OCI-M1 (cell line): ENCODE results near the gene LRRC8E.

Experiments
- DNase-seq: peaks from one replicate; lab custom pipeline; 2025; lab: John Stamatoyannopoulos, UW

LRRC8E gene

GRCh38 chr19:7868326-7868670 lies 20.0 kb upstream of the LRRC8E start:
- DNase-seq: no peak

GRCh38 chr19:7868671-7869452 lies 19.4 kb upstream of the LRRC8E start:
- peak; percentile 98 for DNase-seq

GRCh38 chr19:7869453-7869909 lies 18.8 kb upstream of the LRRC8E start:
- DNase-seq: peak; percentile 93

- DNase-seq: peak; percentile 98
Measured at GRCh38 chr19:7869910-7870511, 18.3 kb upstream of the LRRC8E start.

DNA sequence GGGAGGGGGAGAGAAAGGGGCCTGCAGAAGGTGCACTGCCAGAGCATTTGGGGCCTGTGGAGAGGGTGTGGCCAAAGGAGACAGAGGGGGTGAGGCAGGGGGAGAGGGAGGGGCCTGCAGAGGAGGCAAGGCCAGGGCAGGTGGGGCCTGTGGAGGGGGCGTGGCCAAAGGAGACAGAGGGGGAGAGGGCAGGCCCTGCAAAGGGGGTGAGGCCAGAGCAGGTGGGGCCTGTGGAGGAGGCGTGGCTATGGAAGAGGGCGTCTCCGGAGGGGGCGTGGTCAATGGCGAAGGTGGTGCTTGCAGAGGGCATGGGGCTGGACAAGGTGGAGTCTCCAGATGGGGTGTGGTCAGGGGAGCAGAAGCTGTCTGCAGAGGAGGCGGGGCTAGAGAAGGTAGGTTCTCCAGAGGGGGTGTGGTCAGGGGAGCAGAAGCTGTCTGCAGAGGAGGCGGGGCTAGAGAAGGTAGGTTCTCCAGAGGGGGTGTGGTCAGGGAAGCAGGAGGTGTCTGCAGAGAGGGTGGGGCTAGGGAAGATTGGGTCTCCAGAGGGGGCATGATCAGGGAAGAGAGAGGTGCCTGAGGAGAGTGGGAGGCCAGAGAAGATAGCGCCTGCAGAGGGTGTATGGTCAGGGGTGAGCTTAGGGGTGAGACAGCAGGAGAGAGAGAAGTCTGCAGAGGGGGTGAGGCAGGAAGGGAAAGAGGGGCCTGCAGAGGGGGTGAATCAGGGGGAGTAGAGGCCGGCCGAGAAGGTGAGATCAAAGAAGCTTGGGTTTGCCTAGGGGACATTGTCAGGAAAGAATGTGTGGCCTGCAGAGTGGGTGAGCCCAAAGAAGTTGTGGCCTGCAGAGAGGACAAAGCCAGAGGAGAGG lies 17.5 kb upstream of the LRRC8E start:
- peak; percentile 99 for DNase-seq

DNA sequence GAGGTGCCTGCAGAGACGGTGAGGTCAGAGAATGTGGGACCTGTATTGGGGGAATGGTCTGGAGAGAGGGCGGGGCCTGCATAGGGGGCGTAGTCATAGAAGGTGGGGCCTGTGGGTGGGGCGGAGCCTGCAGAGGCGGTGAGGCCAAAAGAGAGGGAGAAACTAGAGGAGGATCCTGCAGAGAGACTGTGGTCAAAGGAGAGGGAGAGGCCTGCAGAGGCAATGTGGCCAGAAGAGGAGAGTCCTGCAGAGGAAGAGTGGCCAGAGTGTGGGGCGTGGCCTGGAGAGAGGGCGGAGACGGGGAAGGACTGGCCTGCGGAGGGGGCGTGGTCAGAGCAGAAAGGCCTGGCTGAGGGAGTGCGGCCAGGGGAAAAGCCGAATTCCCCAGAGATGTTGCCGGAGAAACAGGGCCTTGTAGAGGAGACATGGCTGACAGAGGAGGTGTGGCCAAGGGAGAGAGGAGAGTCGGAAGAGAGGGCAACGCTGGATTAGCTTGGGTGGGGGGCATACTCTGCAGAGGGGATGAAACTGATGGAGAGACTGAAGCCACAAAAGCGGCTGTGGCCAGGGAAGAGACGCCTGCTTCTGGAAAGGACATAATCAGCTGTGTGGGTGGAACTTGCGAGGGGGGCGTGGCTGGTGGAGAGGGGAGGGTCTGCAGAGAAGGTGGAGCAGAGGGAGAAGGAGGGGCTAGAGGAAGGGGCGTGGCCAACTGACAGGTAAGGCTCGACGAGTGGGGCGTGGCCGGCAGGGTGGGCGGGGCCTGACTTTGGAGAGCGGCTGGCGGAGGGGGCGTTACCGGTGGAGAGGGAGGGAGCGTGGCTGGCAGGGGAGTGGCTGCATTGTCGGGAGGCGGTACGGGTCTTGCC lies 16.6 kb upstream of the LRRC8E start:
- peak; percentile 99 for DNase-seq

- no peak for DNase-seq
Measured at GRCh38 chr19:7872306-7873204, 15.8 kb upstream of the LRRC8E start.

DNA sequence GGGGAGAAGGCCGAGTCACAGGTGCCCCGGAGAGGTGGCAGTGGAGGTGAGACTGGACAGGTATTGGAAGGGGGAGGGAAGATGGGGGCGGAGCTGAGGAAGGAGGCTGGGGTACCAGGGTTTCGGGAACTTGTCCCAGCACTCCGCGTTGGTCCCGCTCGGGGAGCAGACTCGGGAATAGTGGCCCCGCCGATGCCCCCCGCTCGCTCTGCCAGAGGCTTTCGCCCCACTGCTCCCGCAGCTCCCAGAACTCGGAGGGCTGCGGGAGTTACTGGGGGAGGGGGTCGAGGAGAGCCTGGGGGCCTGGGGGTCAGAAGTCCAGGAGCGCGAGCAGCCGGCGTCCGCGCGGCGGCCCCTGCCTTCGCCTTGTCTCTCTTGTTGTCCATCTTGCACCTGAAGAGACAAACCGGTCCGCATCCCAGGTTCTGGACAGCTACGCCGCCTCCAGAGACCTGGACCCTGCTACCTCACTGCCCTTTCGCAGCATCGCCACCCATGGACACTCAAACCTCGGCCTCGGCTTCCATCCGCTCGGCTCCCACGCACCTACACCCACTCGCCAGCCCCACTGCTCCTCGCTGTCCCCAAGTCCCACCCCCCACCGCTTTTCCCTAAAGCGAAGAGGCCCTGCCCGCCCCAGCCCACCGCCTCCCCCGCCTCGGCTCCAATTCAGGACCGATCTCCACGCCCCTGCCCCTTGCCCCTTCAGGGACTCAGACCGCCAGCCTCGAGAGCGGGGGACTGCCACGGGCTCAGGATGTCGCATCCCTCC lies 14.8 kb upstream of the LRRC8E start:
- no peak for DNase-seq

- no peak for DNase-seq
Measured at GRCh38 chr19:7874076-7874896, 14.0 kb upstream of the LRRC8E start, which contains the start of gene PRR36. PRR36 (minus strand) TSS chr19:7874390; CDS start chr19:7873689, 701 bp downstream.

- DNase-seq: no peak
Measured at GRCh38 chr19:7874897-7875273, 13.4 kb upstream of the LRRC8E start.

DNA sequence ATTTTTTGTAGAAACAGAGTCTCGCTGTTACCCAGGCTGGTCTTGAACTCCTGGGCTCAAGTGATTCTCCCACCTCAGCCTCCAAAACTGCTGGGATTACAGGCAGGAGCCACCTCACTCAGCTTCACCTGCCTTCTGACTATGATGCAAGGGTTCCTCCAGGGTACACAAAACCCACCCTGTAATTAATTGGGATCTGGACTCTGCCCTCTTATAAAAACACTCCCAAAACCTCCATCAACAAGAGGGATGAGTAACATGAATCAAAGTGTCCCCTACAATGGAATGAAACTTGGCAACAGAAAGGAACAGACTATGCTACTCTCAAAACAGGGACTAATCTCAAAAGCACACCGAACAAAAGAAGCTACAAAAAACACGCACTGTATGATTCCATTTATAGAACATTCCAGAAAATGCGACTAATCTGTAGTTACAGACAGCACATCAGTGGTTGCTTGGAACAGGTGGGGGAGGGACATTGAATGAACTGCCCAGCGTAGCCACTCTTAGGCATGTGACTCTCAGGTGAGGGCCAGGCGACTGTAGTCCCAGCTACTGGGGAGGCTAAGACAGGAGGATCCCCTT lies 11.0 kb upstream of the LRRC8E start:
- DNase-seq: no peak

DNA sequence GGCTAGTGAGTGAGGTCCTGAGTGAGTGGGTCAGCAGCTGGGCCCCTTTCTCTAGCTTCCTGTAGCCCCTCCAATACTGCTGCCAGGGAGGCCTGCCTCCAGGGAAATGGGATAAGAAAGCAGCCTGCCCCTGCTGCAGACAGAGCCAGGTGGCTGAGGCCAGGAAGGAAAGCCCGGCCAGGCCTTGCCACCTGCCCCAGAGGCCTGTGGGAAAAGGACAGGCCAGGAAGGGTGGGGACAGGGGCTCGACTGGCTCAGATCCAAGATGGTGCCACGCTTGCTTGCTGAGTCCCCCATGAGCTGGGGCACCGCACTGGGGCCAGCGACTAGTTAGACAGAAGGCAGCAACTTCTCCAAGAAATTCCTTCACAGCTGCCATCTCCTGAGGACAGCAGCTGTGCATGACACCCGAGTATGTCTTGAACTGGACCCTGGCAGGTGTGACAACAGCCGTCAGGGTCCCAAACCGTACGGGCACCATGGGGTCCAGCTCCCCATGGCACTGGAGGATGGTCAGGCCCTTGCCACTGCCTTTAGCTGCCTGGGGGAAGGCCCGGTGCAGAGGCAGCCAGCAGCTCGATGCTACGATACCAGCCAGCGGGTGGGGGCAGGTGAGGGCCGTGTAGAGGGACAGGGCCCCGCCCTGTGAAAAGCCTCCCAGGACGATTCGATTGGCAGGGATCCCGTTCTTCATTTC lies 9.1 kb upstream of the LRRC8E start:
- no peak for DNase-seq

DNA sequence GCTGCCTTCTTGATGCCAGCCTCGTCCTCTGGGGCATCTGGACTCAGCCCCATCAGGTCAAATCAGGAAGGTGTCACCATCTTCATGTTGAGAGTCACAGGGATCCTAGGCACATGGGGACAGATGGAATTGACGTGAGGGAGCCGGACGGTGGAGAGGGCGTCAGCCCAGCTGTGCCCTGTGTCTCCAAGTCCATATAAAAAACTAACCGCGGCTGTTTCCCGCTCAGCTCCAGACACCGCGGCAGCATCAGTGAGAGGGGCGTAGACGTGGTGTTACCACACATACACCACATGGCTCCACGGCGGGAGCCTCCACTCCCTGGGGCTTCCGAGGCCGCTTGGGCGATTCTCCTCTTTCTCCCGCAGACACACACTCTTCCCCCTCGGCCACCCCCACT lies 8.5 kb upstream of the LRRC8E start:
- DNase-seq: no peak

GRCh38 chr19:7881910-7882309 lies 6.4 kb upstream of the LRRC8E start:
- no peak for DNase-seq

DNA sequence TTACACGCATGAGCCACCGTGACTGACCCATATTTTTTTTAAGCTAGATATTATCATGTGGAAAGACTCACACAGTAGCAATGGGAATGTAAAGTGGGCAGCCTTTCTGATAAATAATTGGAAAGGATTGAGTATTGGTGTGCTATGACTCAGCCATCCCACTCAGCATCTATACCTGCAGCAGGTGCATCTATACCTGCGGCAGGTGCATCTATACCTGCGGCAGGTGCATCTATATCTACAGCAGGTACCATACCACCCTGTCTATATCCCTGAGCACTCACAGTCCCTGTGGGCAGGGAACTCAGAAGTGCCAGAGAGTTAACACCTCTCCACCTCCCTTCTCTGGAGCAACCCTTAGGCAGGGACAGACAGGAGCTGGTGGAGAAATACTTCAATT lies 5.2 kb upstream of the LRRC8E start:
- DNase-seq: no peak

DNA sequence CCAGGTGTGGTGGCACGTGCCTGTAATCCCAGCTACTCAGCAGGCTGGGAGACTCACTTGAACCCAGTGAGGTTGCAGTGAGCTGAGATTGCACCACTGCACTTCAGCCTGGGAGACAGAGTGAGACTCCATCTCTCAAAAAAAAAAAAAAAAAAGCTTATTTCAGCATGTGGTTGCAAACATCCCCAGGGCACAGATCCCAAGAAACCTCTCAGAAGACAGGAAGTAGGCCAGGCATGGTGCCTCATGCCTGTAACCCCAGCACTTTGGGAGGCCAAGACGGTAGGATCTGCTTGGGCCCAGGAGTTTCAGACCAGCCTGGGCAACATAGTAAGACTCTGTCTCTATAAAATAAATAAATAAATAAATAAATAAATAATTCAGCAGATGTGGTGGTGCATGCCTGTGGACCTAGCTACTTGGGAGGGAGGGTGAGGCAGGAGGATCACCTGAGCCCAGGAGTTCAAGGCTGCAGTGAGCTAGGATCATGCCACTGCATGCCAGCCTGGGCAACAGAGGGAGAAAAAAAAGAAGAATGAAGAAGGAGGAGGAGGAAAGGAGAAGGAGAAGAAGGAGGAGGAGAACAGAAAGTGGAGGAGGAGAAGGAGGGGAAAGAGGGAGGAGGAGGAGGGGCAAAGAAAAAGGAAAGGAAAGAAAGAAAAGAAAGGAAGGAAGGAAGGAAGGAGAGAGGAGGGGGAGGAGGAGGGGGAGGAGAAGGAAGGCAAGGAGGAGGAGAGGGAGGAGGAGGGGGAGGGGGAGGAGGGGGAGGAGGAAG lies 4.3 kb upstream of the LRRC8E start:
- DNase-seq: no peak

DNA sequence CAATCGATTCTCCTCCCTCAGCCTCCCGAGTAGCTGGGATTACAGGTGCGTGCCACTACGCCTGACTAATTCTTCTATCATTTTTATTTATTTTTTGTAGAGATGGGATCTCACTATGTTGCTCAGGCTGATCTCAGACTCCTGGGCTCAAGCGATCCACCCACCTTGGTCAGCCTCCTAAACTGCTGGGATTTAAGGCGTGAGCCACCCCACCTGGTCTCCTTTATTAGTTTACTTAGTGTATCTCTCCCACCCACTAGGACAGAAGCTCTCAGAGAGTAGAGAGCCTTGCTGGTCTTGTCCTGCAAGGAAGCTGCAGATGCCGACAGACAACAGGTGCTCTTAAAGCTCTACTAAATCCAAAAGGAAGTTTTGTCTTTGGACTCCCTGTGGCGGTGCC lies 2.5 kb upstream of the LRRC8E start:
- DNase-seq: no peak
